Measurements from ENCODE around the gene DOCK7. TPM values are rescaled to one million over a fixed set of nuclear protein-coding genes. Genes with fewer than 3 reads are reported as not detected.

The DOCK7 gene
- total RNA-seq, 1 experiment from 2014 or later, result 43.6 TPM

- BruUV-seq (replicated peaks), result no TSS peak
- H3K9me3 ChIP-seq, result no peaks in the 10 kb centered on the region
- DNase-seq, result no peak
Measured at GRCh38 chr1:62561306-62561705, 126.9 kb downstream of the DOCK7 start.

GRCh38 chr1:62544570-62544969 lies 143.6 kb downstream of the DOCK7 start:
- no TSS peak for BruUV-seq (replicated peaks)
- POLR2A ChIA-PET, result no interaction called here
- no peak overlapping the region for H3K27ac Mint-ChIP-seq (ENCODE audit: unreplicated experiment)
- no peaks in the 10 kb centered on the region for H3K9me3 Mint-ChIP-seq (ENCODE audit: unreplicated experiment)
- no peak overlapping the region for H3K4me3 ChIP-seq (ENCODE audit: low read depth, low read length)
- no peaks in the 10 kb centered on the region for H3K27me3 ChIP-seq (replicated peaks; ENCODE audit: control insufficient read depth, insufficient read depth, low read length)
- intact Hi-C loops (cut with micrococcal nuclease; ENCODE audit: unreplicated experiment), result no loop called here
- no peak overlapping the region for H3K4me3 Mint-ChIP-seq (ENCODE audit: unreplicated experiment)
- DNase-seq, result no peak
- H3K4me1 ChIP-seq, result no peaks in the 10 kb centered on the region
- no peaks in the 10 kb centered on the region for H3K27me3 Mint-ChIP-seq (ENCODE audit: insufficient read depth, unreplicated experiment)
- no peaks in the 10 kb centered on the region for H3K36me3 ChIP-seq (ENCODE audit: control insufficient read depth, insufficient read depth, low read length)
- no peak for TF ChIP-seq CTCF (IDR thresholded peaks at IDR 0.05; ENCODE audit: insufficient read depth in 1 of 2, low read depth in 1 of 2, low read length in 1 of 2, severe bottlenecking in 1 of 2, unreplicated experiment in 1 of 2)
- H3K4me1 Mint-ChIP-seq (ENCODE audit: low read depth, unreplicated experiment), result no peaks in the 10 kb centered on the region
- CTCF ChIA-PET, result no interaction called here
- H3K36me3 Mint-ChIP-seq (ENCODE audit: insufficient read depth, unreplicated experiment), result peaks cover 11% of the 10 kb centered on the region
- H3K9me3 ChIP-seq, result no peaks in the 10 kb centered on the region

More at GRCh38 chr1:62561306-62561705, 126.9 kb downstream of the DOCK7 start:
- Histone ChIP-seq H3K27me3 (replicated peaks; ENCODE audit: control insufficient read depth, insufficient read depth, low read length) (no peaks in the 10 kb centered on the region), H3K36me3 (ENCODE audit: control insufficient read depth, insufficient read depth, low read length) (no peaks in the 10 kb centered on the region), H3K4me3 (ENCODE audit: low read depth, low read length) (no peak overlapping the region), H3K4me1 (no peaks in the 10 kb centered on the region)
- intact Hi-C loops (cut with micrococcal nuclease; ENCODE audit: unreplicated experiment), result no loop called here
- ChIA-PET POLR2A (no interaction called here), CTCF (no interaction called here)
- Mint-ChIP-seq H3K27me3 (ENCODE audit: insufficient read depth, unreplicated experiment) (no peaks in the 10 kb centered on the region), H3K36me3 (ENCODE audit: insufficient read depth, unreplicated experiment) (peaks cover 11% of the 10 kb centered on the region), H3K4me1 (ENCODE audit: low read depth, unreplicated experiment) (peaks cover 13% of the 10 kb centered on the region), H3K9me3 (ENCODE audit: unreplicated experiment) (no peaks in the 10 kb centered on the region), H3K4me3 (ENCODE audit: unreplicated experiment) (no peak overlapping the region), H3K27ac (ENCODE audit: unreplicated experiment) (no peak overlapping the region)
- no peak for TF ChIP-seq CTCF (IDR thresholded peaks at IDR 0.05; ENCODE audit: insufficient read depth in 1 of 2, low read depth in 1 of 2, low read length in 1 of 2, severe bottlenecking in 1 of 2, unreplicated experiment in 1 of 2)

GRCh38 chr1:62541048-62541447 lies 147.1 kb downstream of the DOCK7 start:
- TF ChIP-seq CTCF (IDR thresholded peaks at IDR 0.05; ENCODE audit: insufficient read depth in 1 of 2, low read depth in 1 of 2, low read length in 1 of 2, severe bottlenecking in 1 of 2, unreplicated experiment in 1 of 2), result no peak
- no peaks in the 10 kb centered on the region for H3K27me3 ChIP-seq (replicated peaks; ENCODE audit: control insufficient read depth, insufficient read depth, low read length)
- H3K36me3 Mint-ChIP-seq (ENCODE audit: insufficient read depth, unreplicated experiment), result peaks cover 11% of the 10 kb centered on the region
- POLR2A ChIA-PET, result no interaction called here
- no TSS peak for BruUV-seq (replicated peaks)
- no peak overlapping the region for H3K27ac Mint-ChIP-seq (ENCODE audit: unreplicated experiment)
- no peaks in the 10 kb centered on the region for H3K9me3 Mint-ChIP-seq (ENCODE audit: unreplicated experiment)
- H3K9me3 ChIP-seq, result no peaks in the 10 kb centered on the region
- CTCF ChIA-PET, result no interaction called here
- no peaks in the 10 kb centered on the region for H3K4me1 ChIP-seq
- intact Hi-C loops (cut with micrococcal nuclease; ENCODE audit: unreplicated experiment), result no loop called here
- H3K4me3 Mint-ChIP-seq (ENCODE audit: unreplicated experiment), result no peak overlapping the region
- H3K36me3 ChIP-seq (ENCODE audit: control insufficient read depth, insufficient read depth, low read length), result no peaks in the 10 kb centered on the region
- no peak for DNase-seq
- H3K4me1 Mint-ChIP-seq (ENCODE audit: low read depth, unreplicated experiment), result no peaks in the 10 kb centered on the region
- H3K4me3 ChIP-seq (ENCODE audit: low read depth, low read length), result no peak overlapping the region
- H3K27me3 Mint-ChIP-seq (ENCODE audit: insufficient read depth, unreplicated experiment), result no peaks in the 10 kb centered on the region
